SHP77 treated with DMSO at 0.1 percent for 48 hours (cell line): ENCODE data around the gene SERPINE2.
"Not testable (repeated sequence)": the region's sequence is repeated elsewhere in the genome, so short reads cannot be mapped to it uniquely, and the experiment has no call there.

Source experiments
- DNase-seq: peaks from one replicate; lab custom pipeline; 2025; lab: John Stamatoyannopoulos, UW

Gene SERPINE2

GRCh38 chr2:223943561-223944008 lies 95.5 kb downstream of the SERPINE2 start:
- no peak for DNase-seq

GRCh38 chr2:223943135-223943534 lies 96.0 kb downstream of the SERPINE2 start:
- DNase-seq = no peak

GRCh38 chr2:223941579-223942277 lies 97.4 kb downstream of the SERPINE2 start:
- no peak for DNase-seq

GRCh38 chr2:223939438-223939837 lies 99.6 kb downstream of the SERPINE2 start:
- DNase-seq = not testable (repeated sequence)

- DNase-seq = no peak
Measured at GRCh38 chr2:223937535-223937934, 101.6 kb downstream of the SERPINE2 start.

GRCh38 chr2:223936862-223937326 lies 102.2 kb downstream of the SERPINE2 start:
- no peak for DNase-seq

GRCh38 chr2:223935459-223936125 lies 103.5 kb downstream of the SERPINE2 start:
- DNase-seq = no peak

- DNase-seq = no peak
Measured at GRCh38 chr2:223934870-223935269, 104.2 kb downstream of the SERPINE2 start.

- no peak for DNase-seq
Measured at GRCh38 chr2:223932816-223933800, 106.0 kb downstream of the SERPINE2 start.

GRCh38 chr2:223930103-223930976 lies 108.7 kb downstream of the SERPINE2 start:
- no peak for DNase-seq

GRCh38 chr2:223929571-223930102 lies 109.4 kb downstream of the SERPINE2 start:
- DNase-seq = no peak

GRCh38 chr2:223928113-223929006 lies 110.7 kb downstream of the SERPINE2 start:
- DNase-seq = no peak

GRCh38 chr2:223925106-223925505 lies 114.0 kb downstream of the SERPINE2 start:
- no peak for DNase-seq
